Endothelial cell of umbilical vein (primary cell): ENCODE measurements around the gene TMPRSS6. TPM values are rescaled to one million over a fixed set of nuclear protein-coding genes. Genes with fewer than 3 reads are reported as not detected.

Source experiments
- BruUV-seq: library from RNA; stranded (reverse); fragments of 400-500 nt; replicated peaks from 2 replicates; lab custom pipeline; 2021; lab: Mats Ljungman, UMichigan
- CTCF ChIA-PET: fragments of 300-600, 350-600 bp; sonication (Branson Sonifier 250); formaldehyde crosslinking; loops from one replicate; lab custom pipeline; 2021; ENCODE audit warnings: antibody characterized with exemption, inconsistent platforms; lab: Charles Lee
- POLR2A ChIA-PET: fragments of 300-600, 350-600 bp; sonication (Branson Sonifier 250); formaldehyde crosslinking; loops from one replicate; lab custom pipeline; 2021; ENCODE audit warnings: antibody characterized with exemption, inconsistent platforms; lab: Charles Lee
- DNase-seq: peaks from one replicate; pipeline ENCODE4 v3.0.0-alpha.2; 2011; ENCODE audit warnings: low read depth, low spot score
- FAIRE-seq: peaks from 2 replicates; lab custom pipeline; 2011; peaks lifted over from hg19 to GRCh38; lab: Jason Lieb, UNC
- H2AFZ ChIP-seq: 2 replicates; pipeline ENCODE4 v1.6.0; 2012; ENCODE audit warnings: low read depth, low read length, control low read depth, inconsistent platforms
- H3K27ac ChIP-seq: 2 replicates; pipeline ENCODE4 v1.5.1; 2011; ENCODE audit warnings: low read depth, mild to moderate bottlenecking, control low read depth, low read length, moderate library complexity; ENCODE audit not compliant: insufficient read depth
- H3K27me3 ChIP-seq, 2 experiments: 2 replicates each; pipeline versions ENCODE4 v1.6.0 to v1.6.1; 2011; ENCODE audit warnings: low read length in 2 of 2, mixed read lengths in 1 of 2; ENCODE audit not compliant: control insufficient read depth in 2 of 2, insufficient read depth in 2 of 2
- H3K36me3 ChIP-seq, 2 experiments: 2 replicates in 1 of 2; 3 replicates in 1 of 2; pipeline ENCODE4 v1.5.1; 2011; ENCODE audit warnings: low read length in 2 of 2, mild to moderate bottlenecking in 1 of 2, moderate library complexity in 1 of 2; ENCODE audit not compliant: control insufficient read depth in 2 of 2, insufficient read depth in 2 of 2; ENCODE audit errors: extremely low read depth in 1 of 2
- H3K4me1 ChIP-seq: 3 replicates; pipeline ENCODE4 v1.5.1; 2011; ENCODE audit warnings: mild to moderate bottlenecking, low read length; ENCODE audit not compliant: control insufficient read depth, insufficient read depth; ENCODE audit errors: extremely low read depth
- H3K4me2 ChIP-seq: 2 replicates; pipeline ENCODE4 v1.6.1; 2011; ENCODE audit warnings: low read length, control low read depth, mixed read lengths; ENCODE audit not compliant: insufficient read depth
- H3K4me3 ChIP-seq, 3 experiments: fragments of 200-600 bp in 1 of 3; sonication (generic), shearing (Covaris generic) in 1 of 3; replicated peaks in 1 of 3; 2 replicates each; pipeline ENCODE4 v1.5.1; 2011 to 2016; ENCODE audit warnings: control low read depth in 3 of 3, low read length in 3 of 3, mild to moderate bottlenecking in 2 of 3, inconsistent platforms in 1 of 3, low read depth in 1 of 3, moderate library complexity in 1 of 3; ENCODE audit not compliant: insufficient read depth in 1 of 3
- H3K79me2 ChIP-seq: 2 replicates; pipeline ENCODE4 v1.6.0; 2012; ENCODE audit warnings: low read length, inconsistent platforms; ENCODE audit not compliant: control insufficient read depth, insufficient read depth
- H3K9ac ChIP-seq: replicated peaks from 2 replicates; pipeline ENCODE3; 2011; ENCODE audit warnings: low read length, control low read depth; ENCODE audit not compliant: insufficient read depth; ENCODE audit errors: extremely low read depth
- H3K9me1 ChIP-seq: replicated peaks from 3 replicates; pipeline ENCODE4 v1.6.0; 2011; ENCODE audit warnings: mild to moderate bottlenecking, low read length; ENCODE audit not compliant: control insufficient read depth, insufficient read depth; ENCODE audit errors: extremely low read depth
- H3K9me3 ChIP-seq: replicated peaks from 2 replicates; pipeline ENCODE4 v1.5.1; 2012; ENCODE audit warnings: low read length, inconsistent platforms; ENCODE audit not compliant: control insufficient read depth, insufficient read depth
- H4K20me1 ChIP-seq: replicated peaks from 2 replicates; pipeline ENCODE3; 2011; ENCODE audit warnings: mild to moderate bottlenecking, low read length; ENCODE audit not compliant: control insufficient read depth, insufficient read depth; ENCODE audit errors: extremely low read depth
- CTCF ChIP-seq, 2 donors: IDR thresholded peaks; 1 replicate in 1 of 2; 2 replicates in 1 of 2; pipeline ENCODE4 v1.5.1; 2011; ENCODE audit warnings: low read length in 2 of 2, mild to moderate bottlenecking in 2 of 2, moderate library complexity in 2 of 2, control low read depth in 1 of 2, inconsistent platforms in 1 of 2, low read depth in 1 of 2; ENCODE audit not compliant: insufficient read depth in 1 of 2; ENCODE audit errors: extremely low read depth in 1 of 2
- EZH2 ChIP-seq: IDR thresholded peaks from 2 replicates; pipeline ENCODE4 v1.6.1; 2012; ENCODE audit warnings: borderline replicate concordance, low read depth, mild to moderate bottlenecking, moderate library complexity, low read length, inconsistent platforms; ENCODE audit not compliant: severe bottlenecking
- FOS ChIP-seq: IDR thresholded peaks from 2 replicates; pipeline ENCODE4 v1.6.1; 2011; ENCODE audit warnings: mild to moderate bottlenecking, low read length, moderate library complexity, borderline replicate concordance; ENCODE audit not compliant: insufficient read depth
- GATA2 ChIP-seq: IDR thresholded peaks from 2 replicates; pipeline ENCODE4 v1.7.0; 2011; ENCODE audit warnings: low read depth, mild to moderate bottlenecking, moderate library complexity, mixed read lengths, low read length; ENCODE audit not compliant: insufficient read length, insufficient read depth
- JUN ChIP-seq: IDR thresholded peaks from 2 replicates; pipeline ENCODE4 v1.6.1; 2011; ENCODE audit warnings: borderline replicate concordance, low read depth; ENCODE audit not compliant: insufficient read length, insufficient read depth
- POLR2A ChIP-seq: IDR thresholded peaks from 2 replicates; pipeline ENCODE4 v1.6.1; 2012; ENCODE audit warnings: low read depth, mild to moderate bottlenecking, control low read depth, low read length
- POLR2AphosphoS5 ChIP-seq: IDR thresholded peaks from 2 replicates; pipeline ENCODE4 v1.6.1; 2012; ENCODE audit warnings: low read depth, mild to moderate bottlenecking, control low read depth, low read length, moderate library complexity; ENCODE audit not compliant: insufficient read depth
- dilution Hi-C: fragments of 300-500 bp; cut with MboI; formaldehyde crosslinking; loops from one replicate; pipeline ENCODE4 v1.15.0; 2019; ENCODE audit warnings: low sequenced_read_pairs; ENCODE audit not compliant: extremely low pct_ligation_motif_present
- intact Hi-C: fragments of 100-400 bp; cut with micrococcal nuclease; formaldehyde crosslinking; loops from one replicate; pipeline ENCODE4 v1.10.0; 2022
- polyA plus RNA-seq, 4 experiments: library from polyadenylated mRNA; depleted of rRNA in 3 of 4; stranded (reverse) in 3 of 4; unstranded in 1 of 4; fragments of >200 nt; gene quantifications; 2 replicates each; pipeline versions ENCODE4 v1.2.1 to v1.2.3, GENCODE V29; 2011 to 2012; ENCODE audit warnings: missing spikeins in 1 of 4
- total RNA-seq: library from RNA; stranded (reverse); gene quantifications from 2 replicates; pipeline ENCODE4 v1.2.3, GENCODE V29; 2021

The TMPRSS6 gene
- total and polyA plus RNA-seq, 2 donors (not counting 3 experiments of a cell fraction or from before 2014, with no cell fraction given) = not detected

GRCh38 chr22:37033605-37034430 is 75.7 kb downstream of the TMPRSS6 start:
- H3K9me1 ChIP-seq = no peaks in the 10 kb centered on the region
- no peak overlapping the region for H2AFZ ChIP-seq
- TF ChIP-seq JUN (no peak), EZH2 (no peak), POLR2A (no peak), POLR2AphosphoS5 (no peak), GATA2 (no peak), CTCF (IDR thresholded peaks at IDR 0.05; ENCODE audit: extremely low read depth in 1 of 2, insufficient read depth in 1 of 2, low read depth in 1 of 2, low read length in 2 of 2) (no peak), FOS (no peak)
- H3K27me3 ChIP-seq = no peaks in the 10 kb centered on the region
- no peak overlapping the region for H3K27ac ChIP-seq
- H3K36me3 ChIP-seq = peaks cover 5 to 7% of the 10 kb centered on the region in 2 experiments
- H3K4me2 ChIP-seq = no peak overlapping the region
- dilution Hi-C loops (no loop called here), intact Hi-C loops (no loop called here)
- CTCF ChIA-PET = interaction anchor here (0.9 to 5.2 kb wide), 2 partner anchors 14 to 176 kb away, joined by 3 to 57 read pairs; partner anchors contain the start of genes MPST and TST
- BruUV-seq = no TSS peak
- no peak for DNase-seq
- H3K9ac ChIP-seq = no peak overlapping the region
- no peaks in the 10 kb centered on the region for H4K20me1 ChIP-seq
- no peaks in the 10 kb centered on the region for H3K79me2 ChIP-seq
- POLR2A ChIA-PET = no interaction called here
- H3K4me3 ChIP-seq = no peak overlapping the region
- no peaks in the 10 kb centered on the region for H3K9me3 ChIP-seq
- no peak for FAIRE-seq
- peaks cover 9% of the 10 kb centered on the region for H3K4me1 ChIP-seq
